OCI-LY3 (cell line): ENCODE results near the gene LRRC32.

Experiments
- H2AFZ ChIP-seq: fragments of 200-600, 300-600 bp; shearing (Covaris generic); 2 replicates; pipeline ENCODE4 v1.6.0; 2014; ENCODE audit warnings: antibody characterized with exemption, low read depth, low read length
- H3K27ac ChIP-seq: fragments of 200-600, 300-600 bp; sonication (generic); 2 replicates; pipeline ENCODE4 v1.5.1; 2014; ENCODE audit warnings: mild to moderate bottlenecking, low read length, moderate library complexity, mixed read lengths
- H3K27me3 ChIP-seq: fragments of 200-600, 300-600 bp; sonication (generic); 2 replicates; pipeline ENCODE4 v1.6.1; 2014; ENCODE audit warnings: low read depth, low read length, mixed read lengths
- H3K36me3 ChIP-seq: fragments of 200-600, 300-600 bp; sonication (generic); replicated peaks from 2 replicates; pipeline ENCODE3; 2014; ENCODE audit warnings: low read depth, low read length, mixed read lengths
- H3K4me1 ChIP-seq: fragments of 300-600, 200-600 bp; sonication (generic); 2 replicates; pipeline ENCODE4 v1.6.1; 2014; ENCODE audit warnings: low read length, mixed read lengths
- H3K4me2 ChIP-seq: fragments of 200-600, 300-600 bp; sonication (generic); 2 replicates; pipeline ENCODE4 v1.6.1; 2014; ENCODE audit warnings: low read length, mixed read lengths
- H3K4me3 ChIP-seq: fragments of 300-600, 200-600 bp; sonication (generic); 2 replicates; pipeline ENCODE4 v1.5.1; 2014; ENCODE audit warnings: antibody characterized with exemption, mild to moderate bottlenecking, low read length, moderate library complexity
- H3K79me2 ChIP-seq: fragments of 300-600, 200-600 bp; shearing (Covaris generic); 2 replicates; pipeline ENCODE4 v1.6.1; 2014; ENCODE audit warnings: mild to moderate bottlenecking, low read length, mixed read lengths
- H3K9ac ChIP-seq: fragments of 300-600, 200-600 bp; shearing (Covaris generic); 2 replicates; pipeline ENCODE4 v1.6.0; 2014; ENCODE audit warnings: mild to moderate bottlenecking, low read length, moderate library complexity
- H3K9me3 ChIP-seq: fragments of 200-600, 300-600 bp; shearing (Covaris generic); 2 replicates; pipeline ENCODE4 v1.6.1; 2014; ENCODE audit warnings: low read length, mixed read lengths; ENCODE audit not compliant: insufficient read depth
- H4K20me1 ChIP-seq: fragments of 200-600, 300-600 bp; sonication (generic); 2 replicates; pipeline ENCODE4 v1.6.1; 2016; ENCODE audit warnings: low read length, mixed read lengths; ENCODE audit not compliant: insufficient read depth
- EZH2phosphoT487 ChIP-seq: fragments of 200-600 bp; shearing (Covaris generic); IDR thresholded peaks from 2 replicates; pipeline ENCODE4 v1.6.1; 2018; ENCODE audit warnings: antibody characterized with exemption, mixed run types, low read depth
- TF ChIP-seq, protein P1 (sequence below): fragments of 200-600, 300-600 bp; sonication (generic); IDR thresholded peaks from 2 replicates; pipeline ENCODE4 v1.5.1; 2014; ENCODE audit warnings: antibody characterized with exemption, low read length, low read depth

The LRRC32 gene

DNA sequence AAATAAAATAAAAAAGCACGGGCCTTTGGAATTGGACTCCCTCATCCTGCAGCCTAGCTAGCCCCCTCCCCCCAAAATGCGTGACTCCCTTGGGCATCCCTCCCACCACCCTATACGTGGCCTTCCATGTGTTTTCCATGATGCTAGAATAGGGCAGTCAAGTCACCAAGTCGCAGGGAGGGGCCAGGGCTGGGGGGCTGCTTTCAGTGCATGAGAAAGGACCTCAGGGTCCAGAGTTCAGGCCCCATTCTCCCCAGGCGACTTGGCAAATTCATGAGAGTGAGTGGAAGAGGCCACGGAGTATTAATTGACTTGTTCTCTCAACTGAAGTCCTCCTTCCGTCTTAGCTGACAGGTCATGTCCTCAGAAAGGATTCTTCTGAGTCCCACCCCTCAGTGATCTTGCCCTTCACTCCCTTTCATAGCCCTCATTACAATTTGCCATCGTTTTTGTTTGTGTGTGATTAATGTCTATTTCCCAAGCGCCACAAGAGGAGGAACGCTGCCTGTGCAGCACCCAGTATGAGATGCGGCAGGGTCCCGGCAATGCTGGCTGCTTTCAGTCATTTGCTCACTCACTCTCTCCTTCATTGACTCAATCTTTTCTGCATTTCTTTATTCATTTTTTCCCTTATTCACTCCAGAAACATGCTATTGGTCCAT lies 17.4 kb downstream of the LRRC32 start:
- H3K4me2 ChIP-seq = no peak overlapping the region
- peaks cover 12% of the 10 kb centered on the region; the same call in 1 of the 2 replicates for H4K20me1 ChIP-seq
- H2AFZ ChIP-seq = no peak overlapping the region
- H3K4me1 ChIP-seq = no peaks in the 10 kb centered on the region
- peaks cover 17% of the 10 kb centered on the region for H3K27me3 ChIP-seq
- TF ChIP-seq, protein P1, sequence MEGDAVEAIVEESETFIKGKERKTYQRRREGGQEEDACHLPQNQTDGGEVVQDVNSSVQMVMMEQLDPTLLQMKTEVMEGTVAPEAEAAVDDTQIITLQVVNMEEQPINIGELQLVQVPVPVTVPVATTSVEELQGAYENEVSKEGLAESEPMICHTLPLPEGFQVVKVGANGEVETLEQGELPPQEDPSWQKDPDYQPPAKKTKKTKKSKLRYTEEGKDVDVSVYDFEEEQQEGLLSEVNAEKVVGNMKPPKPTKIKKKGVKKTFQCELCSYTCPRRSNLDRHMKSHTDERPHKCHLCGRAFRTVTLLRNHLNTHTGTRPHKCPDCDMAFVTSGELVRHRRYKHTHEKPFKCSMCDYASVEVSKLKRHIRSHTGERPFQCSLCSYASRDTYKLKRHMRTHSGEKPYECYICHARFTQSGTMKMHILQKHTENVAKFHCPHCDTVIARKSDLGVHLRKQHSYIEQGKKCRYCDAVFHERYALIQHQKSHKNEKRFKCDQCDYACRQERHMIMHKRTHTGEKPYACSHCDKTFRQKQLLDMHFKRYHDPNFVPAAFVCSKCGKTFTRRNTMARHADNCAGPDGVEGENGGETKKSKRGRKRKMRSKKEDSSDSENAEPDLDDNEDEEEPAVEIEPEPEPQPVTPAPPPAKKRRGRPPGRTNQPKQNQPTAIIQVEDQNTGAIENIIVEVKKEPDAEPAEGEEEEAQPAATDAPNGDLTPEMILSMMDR = no peak
- TF ChIP-seq EZH2phosphoT487 = no peak
- H3K36me3 ChIP-seq = peaks cover 14% of the 10 kb centered on the region
- no peaks in the 10 kb centered on the region for H3K9me3 ChIP-seq
- H3K79me2 ChIP-seq = no peaks in the 10 kb centered on the region
- no peak overlapping the region for H3K9ac ChIP-seq
- H3K27ac ChIP-seq = no peak overlapping the region
- no peak overlapping the region for H3K4me3 ChIP-seq

DNA sequence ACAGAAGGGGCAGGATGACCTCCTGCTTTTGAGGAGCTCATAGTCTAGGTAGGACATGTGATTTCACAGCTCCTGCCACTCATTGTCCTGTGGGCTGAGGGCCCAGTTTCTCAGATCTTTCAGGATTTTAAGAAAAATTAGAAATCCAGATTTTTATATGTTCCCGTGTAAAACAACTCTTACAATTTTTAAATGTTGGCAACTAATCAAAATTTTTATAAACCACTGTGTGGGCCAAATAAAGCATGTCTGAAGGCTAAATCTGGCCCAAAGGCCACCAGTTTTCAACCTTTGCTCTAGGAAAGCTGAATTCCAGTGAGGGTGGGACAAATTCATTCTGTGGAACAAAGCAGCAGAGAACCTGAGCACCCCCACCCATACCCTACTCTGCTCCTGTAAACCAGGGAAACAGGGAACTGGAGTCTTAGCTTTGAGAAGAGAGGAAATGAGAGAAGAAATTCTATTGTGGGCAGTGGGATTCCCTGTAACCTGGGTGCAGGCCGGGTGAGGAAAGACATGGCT lies 20.6 kb downstream of the LRRC32 start:
- no peak for TF ChIP-seq EZH2phosphoT487
- TF ChIP-seq, protein P1 = no peak
- Histone ChIP-seq H3K36me3 (peaks cover 4% of the 10 kb centered on the region), H3K4me2 (no peak overlapping the region)

DNA sequence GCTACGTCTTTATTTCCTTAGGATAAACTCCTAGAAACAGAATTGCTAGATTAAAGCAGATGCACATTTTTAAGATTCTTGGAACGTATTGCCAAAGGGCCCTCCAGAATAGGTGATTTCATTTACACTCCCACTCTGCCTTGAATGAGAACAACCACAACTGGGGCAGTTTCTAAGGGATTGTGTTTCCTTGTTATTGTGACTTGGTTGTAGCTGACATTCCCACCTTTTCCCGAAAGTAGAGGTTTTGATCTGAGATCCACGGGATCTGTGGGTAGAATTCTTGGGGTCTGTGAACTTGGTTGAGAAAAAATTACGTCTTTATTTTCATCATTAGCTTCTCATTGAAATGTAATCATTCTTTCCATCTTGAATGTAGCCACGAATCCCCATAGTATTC lies 21.5 kb downstream of the LRRC32 start:
- no peak overlapping the region for H3K4me3 ChIP-seq
- peaks cover 4% of the 10 kb centered on the region for H3K36me3 ChIP-seq
- H3K9me3 ChIP-seq = peaks cover 9% of the 10 kb centered on the region
- H4K20me1 ChIP-seq = no peaks in the 10 kb centered on the region
- no peak overlapping the region for H3K4me2 ChIP-seq
- H3K79me2 ChIP-seq = no peaks in the 10 kb centered on the region
- H3K27ac ChIP-seq = no peak overlapping the region
- no peak overlapping the region for H2AFZ ChIP-seq
- H3K4me1 ChIP-seq = no peaks in the 10 kb centered on the region
- TF ChIP-seq, protein P1 = no peak
- no peak for TF ChIP-seq EZH2phosphoT487
- peaks cover 55% of the 10 kb centered on the region for H3K27me3 ChIP-seq
- H3K9ac ChIP-seq = no peak overlapping the region

More for the DNA sequence above, 20.6 kb downstream of the LRRC32 start:
- no peak overlapping the region for H3K27ac ChIP-seq
- no peak overlapping the region for H3K9ac ChIP-seq
- no peak overlapping the region for H3K4me3 ChIP-seq
- H3K79me2 ChIP-seq = no peaks in the 10 kb centered on the region
- no peaks in the 10 kb centered on the region for H3K4me1 ChIP-seq
- peaks cover 9% of the 10 kb centered on the region for H3K9me3 ChIP-seq
- no peak overlapping the region for H2AFZ ChIP-seq
- peaks cover 47% of the 10 kb centered on the region for H3K27me3 ChIP-seq
- H4K20me1 ChIP-seq = no peaks in the 10 kb centered on the region

DNA sequence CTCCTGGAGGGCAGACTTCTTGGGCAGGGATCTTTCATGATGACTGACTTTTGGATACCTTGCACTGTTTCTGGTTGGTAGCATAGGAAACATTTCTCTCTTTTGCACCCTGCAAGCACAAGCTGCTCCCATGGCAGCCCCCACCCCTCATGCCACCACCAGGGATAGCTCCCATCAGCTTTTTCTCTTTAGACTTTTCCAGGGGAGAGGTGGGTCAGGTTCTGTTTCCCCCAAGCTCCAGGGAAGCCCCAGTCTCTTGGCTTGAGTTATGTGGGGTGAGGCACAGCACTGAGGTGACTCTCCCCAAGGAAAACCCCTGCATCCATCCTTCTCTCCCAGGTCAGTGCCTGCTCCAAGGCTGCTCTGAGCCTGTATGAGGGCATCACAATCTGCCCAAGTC lies 22.5 kb downstream of the LRRC32 start:
- no peak overlapping the region for H3K9ac ChIP-seq
- no peak overlapping the region for H2AFZ ChIP-seq
- H3K79me2 ChIP-seq = no peaks in the 10 kb centered on the region
- H3K9me3 ChIP-seq = peaks cover 9% of the 10 kb centered on the region
- no peaks in the 10 kb centered on the region for H4K20me1 ChIP-seq
- H3K27me3 ChIP-seq = peaks cover 61% of the 10 kb centered on the region
- H3K27ac ChIP-seq = no peak overlapping the region
- H3K4me3 ChIP-seq = no peak overlapping the region
- H3K36me3 ChIP-seq = peaks cover 4% of the 10 kb centered on the region
- no peak overlapping the region for H3K4me2 ChIP-seq
- peaks cover under 1% of the 10 kb centered on the region; the same call in 1 of the 2 replicates for H3K4me1 ChIP-seq
- no peak for TF ChIP-seq EZH2phosphoT487
- TF ChIP-seq, protein P1 = no peak
